ENCODE results near the gene FBXO42.
"Not testable (repeated sequence)": the region's sequence is repeated elsewhere in the genome, so short reads cannot be mapped to it uniquely, and the experiment has no call there.

The FBXO42 gene

GRCh38 chr1:16222716-16223115, 129.6 kb downstream of the FBXO42 start:
- not testable (repeated sequence) for DNase-seq (ENCODE audit: low read depth in 4 of 4, low spot score in 1 of 4)

- no peak for DNase-seq (ENCODE audit: low read depth in 4 of 4, low spot score in 1 of 4)
Measured at GRCh38 chr1:16221499-16221898, 130.8 kb downstream of the FBXO42 start.

GRCh38 chr1:16219968-16220500, 132.2 kb downstream of the FBXO42 start:
- DNase-seq (ENCODE audit: low read depth in 4 of 4, low spot score in 1 of 4), result no peak

- DNase-seq (ENCODE audit: low read depth in 4 of 4, low spot score in 1 of 4), result no peak
Measured at GRCh38 chr1:16218674-16219071, 133.6 kb downstream of the FBXO42 start.

- DNase-seq (ENCODE audit: low read depth in 4 of 4, low spot score in 1 of 4), result no peak
Measured at GRCh38 chr1:16218014-16218673, 134.1 kb downstream of the FBXO42 start.

- DNase-seq (ENCODE audit: low read depth in 4 of 4, low spot score in 1 of 4), result peak; percentile 74 to 93 (median 90)
Measured at GRCh38 chr1:16217061-16217785, 135.1 kb downstream of the FBXO42 start.

DNA sequence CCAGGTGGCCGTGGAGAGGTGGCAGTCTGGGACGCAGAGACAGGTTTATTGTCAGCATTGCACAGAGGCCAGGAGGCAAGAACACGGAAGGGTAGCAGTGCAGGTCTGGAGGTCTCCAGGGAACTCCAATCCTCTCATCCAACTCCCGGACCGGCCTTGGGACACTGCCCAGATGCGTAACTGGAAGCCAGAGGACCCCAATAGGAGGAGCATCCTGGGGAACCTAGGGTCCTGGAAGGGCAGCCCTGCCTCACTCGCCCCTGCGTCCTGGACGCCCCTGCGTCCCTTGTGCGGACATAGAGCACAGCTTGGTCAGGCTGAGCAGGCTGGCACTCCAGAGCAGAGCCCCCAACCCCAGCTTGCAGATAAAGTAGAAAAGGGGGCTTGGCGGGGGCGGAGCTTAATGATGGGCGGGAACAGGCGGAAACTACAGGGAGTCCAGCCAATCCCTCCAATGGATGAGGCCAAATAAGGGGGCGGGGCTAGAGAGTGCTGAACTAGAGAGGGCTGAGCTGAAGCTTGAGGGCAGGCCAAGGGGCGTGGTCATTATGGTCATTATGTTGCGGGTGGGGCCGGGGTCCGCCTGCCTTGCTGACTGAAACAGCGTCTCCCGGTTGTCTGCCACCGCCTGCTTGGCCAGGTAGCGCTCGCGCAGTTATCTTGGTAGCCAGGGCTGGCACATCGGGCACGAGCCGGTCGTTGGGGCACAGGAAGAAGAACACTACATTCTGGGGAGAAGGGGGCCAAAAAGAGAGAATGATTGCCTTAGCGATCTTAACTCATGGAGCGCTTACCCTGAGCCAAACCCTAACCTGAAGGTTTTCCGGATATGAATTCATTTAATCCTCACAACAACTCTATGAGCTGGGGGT, 136.2 kb downstream of the FBXO42 start:
- peak in 2 of 4 experiments; percentile 32 to 41 for DNase-seq (ENCODE audit: low read depth in 4 of 4, low spot score in 1 of 4)

DNA sequence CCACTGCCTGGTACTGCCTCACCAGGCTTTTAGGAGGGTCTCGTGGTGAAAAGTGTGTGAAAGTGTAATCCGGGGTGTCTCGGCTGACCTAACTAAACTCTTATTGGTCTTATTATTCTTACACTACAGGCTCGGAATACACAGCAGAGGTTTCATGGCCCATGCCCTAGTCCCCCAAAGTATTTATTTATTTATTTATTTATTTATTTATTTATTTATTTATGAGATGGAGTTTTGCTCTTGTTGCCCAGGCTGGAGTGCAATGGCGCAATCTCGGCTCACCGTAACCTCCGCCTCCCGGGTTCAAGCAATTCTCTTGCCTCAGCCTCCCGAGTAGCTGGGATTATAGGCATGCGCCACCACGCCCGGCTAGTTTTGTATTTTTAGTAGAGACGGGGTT, 137.0 kb downstream of the FBXO42 start:
- not testable (repeated sequence) for DNase-seq (ENCODE audit: low read depth in 4 of 4, low spot score in 1 of 4)

DNA sequence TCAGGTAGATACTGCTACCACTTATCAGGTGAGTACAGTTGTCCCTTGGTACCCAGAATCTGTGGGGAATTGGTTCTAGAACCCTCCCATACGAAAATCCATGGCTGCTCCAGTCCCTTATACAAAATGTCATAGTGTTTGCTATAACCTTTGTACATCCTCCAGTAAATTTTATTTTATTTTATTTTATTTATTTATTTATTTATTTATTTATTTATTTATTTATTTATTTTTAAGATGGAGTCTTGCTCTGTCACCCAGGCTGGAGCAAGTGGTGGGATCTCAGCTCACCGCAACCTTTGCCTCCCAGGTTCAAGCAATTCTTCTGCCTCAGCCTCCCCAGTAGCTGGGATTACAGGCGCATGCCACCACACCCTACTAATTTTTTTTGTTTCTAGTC, 138.7 kb downstream of the FBXO42 start:
- not testable (repeated sequence) for DNase-seq (ENCODE audit: low read depth in 4 of 4, low spot score in 1 of 4)

GRCh38 chr1:16213013-16213412, 139.3 kb downstream of the FBXO42 start:
- DNase-seq (ENCODE audit: low read depth in 4 of 4, low spot score in 1 of 4), result no peak

- no peak for DNase-seq (ENCODE audit: low read depth in 4 of 4, low spot score in 1 of 4)
Measured at GRCh38 chr1:16212251-16212961, 139.9 kb downstream of the FBXO42 start, which contains the start of gene ARHGEF19. Gene ARHGEF19 (minus strand): TSS chr1:16212652. CDS start chr1:16209054, 3,598 bp downstream.

DNA sequence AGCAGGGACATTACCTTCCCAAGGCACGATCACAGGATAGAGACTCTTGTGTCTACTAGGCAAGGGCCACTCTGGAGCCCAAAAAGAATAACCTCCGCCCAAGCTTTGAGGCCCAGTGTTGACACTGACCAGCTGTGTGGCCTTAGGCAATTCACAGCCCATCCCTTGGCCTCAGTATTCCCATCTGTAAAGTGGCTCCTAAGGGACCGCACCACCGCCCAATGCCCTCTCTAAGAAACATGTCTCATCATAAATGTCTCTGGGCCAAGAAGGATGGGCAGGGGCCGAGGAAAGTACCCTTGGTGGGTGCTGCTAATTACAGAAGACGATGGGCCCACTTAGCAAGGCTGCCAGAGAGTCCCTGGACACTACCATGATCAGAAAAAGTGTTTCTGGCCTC, 140.5 kb downstream of the FBXO42 start:
- DNase-seq (ENCODE audit: low read depth in 4 of 4, low spot score in 1 of 4), result no peak

GRCh38 chr1:16210581-16210980, 141.7 kb downstream of the FBXO42 start:
- DNase-seq (ENCODE audit: low read depth in 4 of 4, low spot score in 1 of 4), result no peak

GRCh38 chr1:16209847-16210407, 142.4 kb downstream of the FBXO42 start:
- DNase-seq (ENCODE audit: low read depth in 4 of 4, low spot score in 1 of 4), result no peak

- no peak for DNase-seq (ENCODE audit: low read depth in 4 of 4, low spot score in 1 of 4)
Measured at GRCh38 chr1:16209132-16209846, 143.0 kb downstream of the FBXO42 start.

- DNase-seq (ENCODE audit: low read depth in 4 of 4, low spot score in 1 of 4), result no peak
Measured at GRCh38 chr1:16208270-16208987, 143.9 kb downstream of the FBXO42 start.

- no peak for DNase-seq (ENCODE audit: low read depth in 4 of 4, low spot score in 1 of 4)
Measured at GRCh38 chr1:16207318-16208269, 144.7 kb downstream of the FBXO42 start.
